CD4-positive, alpha-beta T cell treated with Interleukin-2 at 100 ng/mL for 4 hours (primary cell): Measurements from ENCODE around the gene FGF16.
"Not testable (repeated sequence)": the region's sequence is repeated elsewhere in the genome, so short reads cannot be mapped to it uniquely, and the experiment has no call there.

Experiments
- DNase-seq: peaks from one replicate; pipeline ENCODE4 v3.0.0-alpha.2; 2020; ENCODE audit warnings: low spot score

Gene FGF16

DNA sequence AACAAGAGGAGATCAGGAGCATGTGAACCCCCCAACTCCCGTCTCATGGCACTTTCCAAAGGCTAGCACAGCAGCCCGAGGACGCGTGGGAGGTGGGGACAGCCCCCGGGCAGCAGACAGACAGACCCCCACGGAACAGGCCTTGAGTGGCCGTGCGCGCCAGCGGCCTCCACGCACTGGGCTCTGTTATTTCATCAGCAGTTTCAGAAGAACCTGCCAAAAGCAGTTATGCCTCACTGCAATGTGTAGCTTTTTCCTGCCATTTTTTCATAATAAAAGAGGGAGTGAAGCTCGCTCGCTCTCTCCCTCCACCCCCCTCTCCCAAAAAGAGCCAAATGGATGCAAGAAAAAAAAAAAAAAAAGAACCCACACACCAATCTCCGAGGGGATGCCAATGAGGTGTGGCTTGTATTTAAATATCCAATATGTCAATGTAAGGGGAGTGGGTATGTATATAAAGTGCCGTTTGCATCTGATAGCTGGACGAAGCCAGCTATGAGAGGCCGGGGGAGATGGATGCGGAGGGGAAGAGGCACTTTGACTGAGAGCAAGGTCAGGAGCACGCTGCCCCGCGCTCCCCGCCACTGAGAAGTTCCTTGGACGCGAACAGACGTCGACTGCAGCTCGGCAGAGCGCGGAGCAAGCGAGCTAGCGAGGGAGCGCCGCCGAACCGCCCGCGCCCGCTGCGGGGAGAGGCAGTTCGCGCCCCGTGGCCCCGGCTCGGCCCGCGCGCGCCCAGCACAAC, at the start of gene FGF16:
Gene FGF16 (plus strand): TSS at position 482 of the 745 bp plus-strand sequence. CDS start 286 bp downstream, outside the sequence.
- DNase-seq = no peak

GRCh38 chrX:77398330-77398954, 48.7 kb upstream of the FGF16 start:
- no peak for DNase-seq

GRCh38 chrX:77404419-77404818, 42.8 kb upstream of the FGF16 start:
- DNase-seq = no peak

- not testable (repeated sequence) for DNase-seq
Measured at GRCh38 chrX:77407821-77408220, 39.4 kb upstream of the FGF16 start.

GRCh38 chrX:77412631-77413030, 34.6 kb upstream of the FGF16 start:
- no peak for DNase-seq

DNA sequence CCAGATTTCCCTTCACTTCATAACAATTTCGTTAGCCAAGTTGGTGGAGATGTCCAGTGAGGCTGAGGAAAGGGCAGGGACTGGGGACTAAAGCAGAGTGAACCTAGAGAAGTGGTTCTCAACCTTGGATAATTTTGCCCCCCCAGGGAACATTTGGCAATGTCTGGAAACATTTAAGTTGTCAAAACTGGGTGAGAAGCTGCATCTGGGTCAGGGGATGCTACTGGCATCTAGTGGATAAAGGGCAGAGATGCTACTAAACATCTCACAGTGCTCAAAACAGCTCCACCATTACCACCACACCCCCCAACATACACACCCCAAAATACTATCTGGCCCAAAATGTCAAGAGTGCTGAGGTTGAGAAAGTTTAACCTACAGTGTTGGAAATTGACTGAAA, 32.0 kb upstream of the FGF16 start:
- DNase-seq = no peak

GRCh38 chrX:77415882-77416281, 31.3 kb upstream of the FGF16 start:
- DNase-seq = no peak

DNA sequence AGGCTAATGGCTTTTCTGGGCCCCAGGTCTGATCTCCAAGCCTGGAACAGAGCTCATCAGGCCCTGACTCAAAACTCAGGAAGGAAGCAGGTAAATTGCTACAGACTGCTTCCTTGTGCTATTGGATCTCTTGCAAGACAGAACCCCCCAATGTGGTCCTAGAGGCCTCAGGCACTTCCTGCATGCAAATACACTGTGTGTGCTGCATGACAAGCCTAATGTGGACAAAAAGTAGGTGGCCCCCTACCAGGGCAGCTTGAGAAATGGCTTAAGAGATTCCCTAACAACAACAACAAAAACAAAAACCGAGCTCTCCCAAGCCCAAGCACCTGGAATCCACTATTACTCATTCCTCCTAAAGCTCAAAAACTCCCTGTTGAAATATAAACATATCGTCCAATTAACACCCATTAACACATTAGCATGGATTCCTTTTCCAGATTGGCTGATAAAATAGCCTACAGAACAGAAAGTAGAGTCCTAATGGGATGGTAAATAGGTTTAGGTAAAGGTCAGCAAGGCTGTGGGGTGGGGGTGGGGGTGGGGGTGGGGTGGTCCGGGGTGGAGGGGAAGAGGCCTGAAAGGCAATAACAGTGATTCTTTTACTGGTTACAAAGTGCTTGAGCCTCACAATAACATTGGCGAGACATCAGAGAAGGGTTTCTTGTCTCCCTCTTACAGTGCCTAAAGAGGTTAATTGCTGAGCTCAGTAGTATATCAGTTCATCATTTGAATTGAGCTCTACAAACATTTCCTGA, 24.1 kb upstream of the FGF16 start:
- no peak for DNase-seq

DNA sequence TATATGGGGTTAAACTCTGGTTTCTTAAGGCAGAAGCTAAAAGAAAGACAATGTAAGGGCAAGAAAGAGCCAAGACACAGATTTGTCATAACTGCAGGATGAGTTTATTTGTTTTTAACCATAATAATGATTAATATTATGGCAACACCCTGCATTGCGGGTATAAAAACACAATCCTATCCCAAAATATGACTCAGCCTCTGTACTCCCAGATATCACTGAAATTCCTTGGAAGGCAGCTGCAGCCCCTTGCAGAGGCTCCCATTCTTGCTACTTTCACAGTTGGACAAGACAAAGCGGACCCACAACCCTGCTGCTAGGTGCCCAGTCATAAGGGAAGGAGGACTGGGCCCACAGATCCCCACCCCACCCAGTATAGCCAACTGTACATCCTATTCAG, 20.4 kb upstream of the FGF16 start:
- DNase-seq = no peak

- DNase-seq = no peak
Measured at GRCh38 chrX:77427611-77428010, 19.6 kb upstream of the FGF16 start.

DNA sequence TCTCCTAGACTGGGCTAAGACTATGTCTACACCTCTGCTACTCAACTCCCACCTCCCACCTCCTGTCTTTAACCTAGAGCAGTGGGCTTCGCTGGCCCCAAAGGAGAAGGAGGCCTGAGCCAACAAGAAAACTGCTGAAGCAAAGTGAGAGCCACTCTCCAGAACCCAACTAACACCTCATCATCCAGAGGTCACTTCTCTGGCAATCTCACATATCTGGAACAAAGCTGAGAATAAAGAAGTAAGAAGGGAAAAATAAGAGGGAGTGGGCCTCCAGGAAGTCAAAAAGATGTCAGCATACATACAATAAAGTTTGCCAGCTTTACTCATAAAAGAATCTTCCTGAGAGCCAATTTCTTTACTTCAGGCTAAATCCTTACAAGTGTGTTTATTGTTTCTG, 18.6 kb upstream of the FGF16 start:
- no peak for DNase-seq

DNA sequence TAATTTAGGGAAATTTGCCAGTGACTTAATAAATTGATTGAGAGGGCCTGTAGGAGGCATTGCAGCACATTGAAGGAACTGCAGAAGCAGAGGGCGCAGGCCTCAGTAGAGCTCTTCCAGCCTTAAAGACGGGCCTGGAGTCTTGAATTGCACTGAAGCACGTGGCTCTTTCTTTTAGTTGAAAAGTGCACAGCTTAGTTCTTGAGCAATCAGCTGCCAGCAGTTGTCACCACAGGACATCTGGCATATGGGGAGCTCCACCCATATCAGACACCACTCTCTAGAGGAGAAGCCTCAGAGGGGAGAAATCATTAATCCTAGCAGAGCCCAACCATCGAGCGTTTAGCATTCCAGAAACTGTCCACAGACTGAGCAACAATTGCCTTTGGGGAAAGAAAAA, 16.0 kb upstream of the FGF16 start:
- no peak for DNase-seq

DNA sequence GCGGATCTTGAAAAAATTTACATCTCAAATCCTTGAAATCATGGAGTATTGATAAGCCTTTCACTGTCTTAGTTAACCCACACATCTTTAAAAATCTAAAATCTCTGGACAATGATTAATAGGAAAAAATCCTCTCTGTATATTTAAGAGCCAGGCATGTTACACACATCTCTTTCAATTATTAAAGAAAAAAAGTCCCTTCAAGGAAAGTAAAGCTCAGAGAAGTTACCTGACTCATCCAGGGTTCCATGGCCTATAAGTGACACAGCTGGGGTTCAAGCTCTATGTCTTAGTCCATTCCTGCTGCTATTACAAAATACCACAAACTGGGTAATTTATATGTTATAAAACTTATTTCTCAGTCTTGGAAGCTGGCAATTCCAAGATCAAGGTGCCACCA, 14.2 kb upstream of the FGF16 start:
- DNase-seq = no peak

- DNase-seq = no peak
Measured at GRCh38 chrX:77434962-77435361, 12.2 kb upstream of the FGF16 start.

GRCh38 chrX:77436271-77436670, 10.9 kb upstream of the FGF16 start:
- DNase-seq = no peak

DNA sequence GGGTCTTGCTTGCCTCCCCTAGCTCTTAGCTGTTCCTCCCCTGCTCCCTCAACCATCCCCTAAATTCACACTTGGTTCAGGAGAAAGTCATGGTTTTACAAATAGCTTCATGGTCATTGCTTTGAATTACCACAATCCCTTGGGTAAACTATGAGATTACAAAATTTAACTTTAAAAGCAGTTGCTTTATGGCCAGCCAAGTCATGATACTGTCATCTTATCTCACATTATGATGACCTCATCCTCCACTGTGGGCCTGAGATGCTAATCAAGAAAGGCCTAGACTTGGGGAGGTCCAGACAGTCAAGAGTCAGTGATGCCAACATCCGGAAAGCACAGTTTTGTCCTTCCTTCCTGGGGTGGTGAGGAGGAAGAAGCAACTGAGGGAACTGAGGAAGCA, 10.5 kb upstream of the FGF16 start:
- DNase-seq = no peak

DNA sequence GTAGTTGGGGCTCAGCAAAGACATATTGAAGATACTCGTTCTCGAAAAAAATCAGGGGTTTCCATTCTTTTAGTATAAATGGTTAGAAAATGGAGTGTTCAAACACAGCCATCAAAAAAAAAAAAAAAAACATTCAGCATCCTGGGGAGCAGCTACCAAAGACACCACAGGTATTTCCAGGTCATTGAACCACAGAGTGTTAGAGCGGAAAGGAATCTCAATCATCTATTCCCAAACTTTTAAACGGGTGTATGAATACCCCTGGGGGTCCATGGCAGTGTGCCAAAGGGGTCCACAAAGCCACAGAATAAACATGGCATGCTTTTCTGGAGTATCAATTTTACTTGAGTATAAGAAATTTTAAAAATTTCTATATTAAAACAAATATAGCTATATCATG, 6.9 kb upstream of the FGF16 start:
- no peak for DNase-seq

DNA sequence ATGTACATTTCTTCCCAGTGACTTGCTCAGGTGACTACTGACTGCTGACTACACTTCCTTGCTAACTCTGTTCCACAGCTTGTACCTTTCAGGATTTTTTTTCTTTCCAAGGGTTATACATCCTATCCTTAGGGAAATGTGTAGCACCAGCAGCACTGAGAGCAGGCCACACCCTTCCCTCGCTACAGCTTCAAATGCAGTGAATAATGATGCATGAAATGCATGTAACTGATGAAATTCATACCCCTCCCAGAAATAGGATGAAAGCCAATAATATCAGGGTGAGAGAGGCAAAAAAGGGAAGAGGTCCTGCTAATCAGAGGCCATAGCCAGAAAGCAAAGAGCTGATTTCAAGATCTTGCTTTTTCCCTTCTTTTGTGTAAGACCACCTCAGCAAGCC, 6.2 kb upstream of the FGF16 start:
- DNase-seq = no peak

GRCh38 chrX:77441479-77441878, 5.7 kb upstream of the FGF16 start:
- no peak for DNase-seq

DNA sequence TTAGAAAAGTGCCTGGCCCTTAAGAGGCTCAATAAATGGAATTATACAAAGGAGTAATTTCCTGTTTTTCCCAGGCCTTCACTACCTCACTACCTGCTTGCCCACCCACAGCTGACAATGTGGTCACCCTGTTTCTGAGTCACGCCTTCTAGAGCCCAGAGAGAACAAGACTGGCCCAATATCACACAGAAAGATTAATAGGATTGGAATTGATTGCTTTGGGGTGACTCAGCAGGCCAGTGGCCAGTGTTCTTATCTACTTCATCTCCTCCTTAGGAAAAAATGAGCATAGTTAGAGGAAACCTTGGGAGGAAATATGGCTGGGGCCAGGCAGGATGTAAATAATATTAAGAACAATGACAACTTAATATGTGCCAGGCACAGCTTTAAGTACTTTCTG, 4.5 kb upstream of the FGF16 start:
- DNase-seq = no peak

GRCh38 chrX:77444075-77444474, 3.1 kb upstream of the FGF16 start:
- DNase-seq = no peak

DNA sequence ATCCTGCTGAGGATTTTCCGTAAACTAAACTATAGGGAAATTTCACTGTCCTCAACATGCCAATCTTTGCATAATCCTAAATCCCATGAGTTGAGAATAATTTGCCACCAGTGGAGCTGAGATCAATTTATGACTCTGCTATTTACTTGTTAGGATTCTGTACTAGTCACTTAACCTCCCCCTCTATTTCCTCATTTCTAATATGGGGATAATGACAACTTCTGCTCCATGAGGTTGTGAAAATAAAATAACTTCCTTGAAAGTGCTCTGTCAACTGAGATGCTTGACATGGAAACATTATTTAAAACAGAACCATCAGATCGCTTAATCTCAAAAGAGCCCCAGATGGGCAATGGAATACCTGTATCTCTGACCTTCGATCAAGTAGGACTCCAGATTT, 2.6 kb upstream of the FGF16 start:
- DNase-seq = no peak

DNA sequence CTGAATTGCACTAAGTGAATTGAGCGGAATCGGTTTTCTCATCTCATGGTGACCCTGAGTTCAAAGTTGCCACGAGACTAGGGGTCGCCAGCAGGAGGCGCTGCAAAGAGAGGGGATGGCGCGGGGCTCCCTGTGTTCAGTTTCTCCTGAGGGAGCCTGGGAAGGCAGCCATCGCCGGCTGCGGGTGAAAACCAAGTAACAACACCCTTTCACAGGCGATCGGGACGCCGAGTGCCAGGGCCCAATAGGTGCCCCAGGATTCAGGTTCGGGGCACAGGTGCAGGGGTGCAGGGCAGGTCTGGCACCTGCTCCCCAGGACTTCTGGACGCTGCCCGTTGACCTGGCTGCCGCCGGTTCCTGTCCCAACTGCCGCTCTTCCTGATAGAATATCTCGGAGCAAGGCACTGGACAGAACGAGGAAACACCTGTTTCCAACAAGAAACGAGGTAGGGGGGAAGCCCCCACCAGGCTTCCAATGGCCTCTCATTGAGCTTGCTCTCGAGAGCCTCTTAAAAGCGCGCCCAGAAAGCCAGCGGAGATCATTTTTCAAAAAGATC, 1.1 kb upstream of the FGF16 start:
- no peak for DNase-seq
